Activated CD4-positive, alpha-beta T cell treated with anti-CD3 and anti-CD28 coated beads for 4 hours (primary cell): ENCODE results near the gene LEF1.
A peak's percentile ranks its signal among the peaks of the same experiment; 100 is the strongest.

ENCODE experiments used
- DNase-seq, 2 donors: peaks; one replicate each; pipeline ENCODE4 v3.0.0-alpha.2; 2020

LEF1 gene

DNA sequence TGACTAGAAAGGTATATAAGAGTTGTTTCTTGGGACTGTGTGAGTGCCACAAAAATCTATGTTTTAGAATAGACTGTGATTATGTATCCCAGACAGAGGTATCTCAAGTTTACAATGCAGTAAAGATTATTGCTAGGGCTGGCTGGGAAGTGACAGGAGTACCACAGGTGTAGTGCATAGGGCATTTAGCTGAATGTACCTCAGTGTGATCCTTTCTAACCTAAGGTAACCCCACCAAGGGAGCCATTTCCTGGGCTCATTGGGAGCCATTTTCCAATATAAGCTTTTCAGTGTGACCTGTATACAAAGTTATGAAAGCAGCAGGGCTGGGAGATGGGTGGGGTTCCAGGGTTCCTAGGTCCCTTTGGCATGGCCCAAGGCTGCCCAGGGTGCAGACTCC, 6.1 kb upstream of the LEF1 start:
- DNase-seq: no peak

DNA sequence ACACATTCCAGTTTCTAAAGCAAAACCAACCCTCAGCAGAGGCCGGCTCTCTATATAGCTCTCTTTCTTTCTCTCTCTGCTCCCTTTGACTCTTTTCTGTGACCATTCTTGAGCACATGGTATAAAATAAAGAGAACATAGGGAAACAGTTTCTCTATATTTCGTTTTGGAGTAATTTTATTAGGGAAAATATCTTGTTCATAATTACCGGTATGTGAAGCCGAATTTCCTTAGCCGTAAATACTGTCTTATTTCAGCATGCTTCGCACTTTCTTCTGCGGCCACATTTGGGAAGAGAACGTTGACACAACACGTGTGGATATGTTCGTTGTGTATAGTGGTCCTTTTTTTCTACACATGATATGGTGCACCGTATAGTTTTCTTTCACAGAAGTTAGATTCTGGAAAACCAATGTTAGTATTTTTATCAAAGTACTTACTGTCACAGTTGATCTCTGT, 4.9 kb upstream of the LEF1 start:
- no peak for DNase-seq

DNA sequence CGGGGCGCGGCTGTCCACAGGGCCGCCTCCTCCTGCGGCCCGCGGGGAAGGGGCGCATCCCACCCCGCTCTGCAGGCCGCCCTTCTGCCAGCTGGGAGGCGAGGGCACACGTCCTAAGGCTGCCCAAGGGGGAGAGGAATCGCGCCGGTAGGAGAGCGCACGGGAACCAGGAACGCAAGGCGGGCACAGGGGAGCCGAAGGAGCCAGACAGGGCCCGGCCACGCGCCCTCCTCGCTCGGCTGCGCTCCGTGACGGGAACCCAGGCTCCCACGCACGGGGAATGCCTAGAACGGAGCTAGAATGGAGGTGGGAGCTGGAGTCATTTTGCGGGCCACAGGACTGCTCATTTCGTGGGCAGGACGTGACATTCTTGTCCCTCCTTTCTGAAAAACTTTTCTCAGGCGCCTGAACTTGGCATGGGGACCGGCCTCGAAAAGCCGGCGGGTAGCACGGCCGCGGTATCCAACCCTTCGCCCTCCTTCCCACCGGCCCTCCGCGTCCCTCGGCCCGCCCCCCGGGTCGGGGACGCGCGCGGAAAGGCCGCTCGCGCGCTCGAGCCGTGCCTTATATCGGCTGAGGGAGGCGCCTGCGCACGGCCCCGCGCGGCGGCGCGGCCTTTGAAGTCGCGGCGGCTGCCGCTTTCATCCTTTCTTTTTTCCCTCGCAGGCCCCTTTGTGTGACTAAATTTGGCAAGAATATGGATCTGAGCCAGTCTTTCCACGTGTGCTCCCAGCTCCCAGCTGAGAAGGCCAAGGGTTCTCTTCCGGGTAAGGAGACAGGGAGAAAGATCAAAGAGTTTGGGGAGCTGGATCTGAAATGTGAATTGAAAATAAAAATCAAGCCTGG, 4.2 kb upstream of the LEF1 start:
- peak; percentile 72 to 75 for DNase-seq

DNA sequence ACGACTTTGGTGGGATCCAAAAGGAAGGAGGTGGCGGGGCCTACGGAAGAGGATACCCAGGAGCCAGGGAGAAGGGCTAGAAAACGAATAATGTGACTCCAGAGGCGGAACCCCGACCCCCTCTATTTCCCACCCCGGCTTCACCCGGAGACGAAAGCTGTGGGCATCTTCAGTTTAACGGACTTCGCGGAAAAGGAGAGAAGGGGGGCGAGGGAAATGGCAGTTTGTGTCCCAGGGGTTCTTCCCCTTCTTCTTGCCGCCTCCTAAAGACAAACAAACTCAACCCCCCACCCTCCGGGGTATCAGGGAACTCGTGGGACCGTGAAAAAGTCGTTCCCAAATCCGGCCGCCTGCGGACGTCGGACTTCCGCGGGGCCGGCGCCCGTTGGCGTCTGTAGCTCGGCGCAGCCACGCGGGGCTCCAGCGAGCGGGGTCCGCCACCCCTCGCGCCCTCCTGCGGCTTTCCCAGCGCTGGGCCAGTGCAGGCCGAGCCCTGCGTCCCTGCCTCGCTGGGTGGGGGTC, 3.6 kb upstream of the LEF1 start:
- peak in 1 of 2 donors; percentile 40 for DNase-seq

DNA sequence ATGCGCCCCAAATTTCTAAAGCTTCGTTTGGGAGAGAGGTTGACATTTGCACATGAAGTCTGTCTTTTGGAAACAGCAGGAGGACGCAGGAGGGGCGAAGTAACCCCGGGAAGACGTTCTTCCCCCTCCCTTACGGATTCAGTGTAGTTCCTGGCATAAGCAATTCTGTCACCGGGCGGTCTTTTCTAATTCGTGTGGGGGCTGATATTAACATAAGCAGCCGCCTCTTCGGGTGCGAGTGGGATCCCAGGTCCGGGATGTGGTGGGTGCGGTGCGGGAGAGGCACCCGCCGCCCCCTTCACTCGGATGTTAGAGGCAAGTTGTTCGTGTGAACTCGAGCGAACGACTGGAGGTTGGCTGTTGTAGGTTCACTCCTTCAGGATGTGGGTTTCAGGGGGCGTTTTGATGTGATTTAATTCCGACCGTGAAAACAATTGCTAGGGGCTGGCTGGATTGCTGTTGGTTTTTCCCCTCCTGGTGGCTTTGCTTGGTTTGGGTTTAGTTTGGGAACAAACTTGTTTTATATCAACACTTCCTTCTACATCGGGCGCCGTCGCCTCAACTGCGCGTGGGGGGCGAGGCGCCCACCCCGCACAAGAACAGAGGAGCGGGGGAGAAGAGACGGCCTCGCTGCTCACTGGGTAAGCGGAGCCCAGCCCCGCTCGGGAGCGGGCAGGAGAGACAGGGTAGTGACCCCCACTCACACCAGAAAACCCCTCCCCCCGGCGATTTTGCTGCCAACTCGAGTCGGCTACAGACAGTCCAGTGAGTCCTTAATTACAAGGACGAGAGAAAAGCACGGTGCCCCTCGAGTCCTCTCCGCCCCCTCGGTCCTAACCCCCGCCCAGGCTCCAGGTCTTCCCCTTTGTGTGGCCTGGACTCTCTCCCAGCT, 2.9 kb upstream of the LEF1 start:
- peak; percentile 61 to 69 for DNase-seq

DNA sequence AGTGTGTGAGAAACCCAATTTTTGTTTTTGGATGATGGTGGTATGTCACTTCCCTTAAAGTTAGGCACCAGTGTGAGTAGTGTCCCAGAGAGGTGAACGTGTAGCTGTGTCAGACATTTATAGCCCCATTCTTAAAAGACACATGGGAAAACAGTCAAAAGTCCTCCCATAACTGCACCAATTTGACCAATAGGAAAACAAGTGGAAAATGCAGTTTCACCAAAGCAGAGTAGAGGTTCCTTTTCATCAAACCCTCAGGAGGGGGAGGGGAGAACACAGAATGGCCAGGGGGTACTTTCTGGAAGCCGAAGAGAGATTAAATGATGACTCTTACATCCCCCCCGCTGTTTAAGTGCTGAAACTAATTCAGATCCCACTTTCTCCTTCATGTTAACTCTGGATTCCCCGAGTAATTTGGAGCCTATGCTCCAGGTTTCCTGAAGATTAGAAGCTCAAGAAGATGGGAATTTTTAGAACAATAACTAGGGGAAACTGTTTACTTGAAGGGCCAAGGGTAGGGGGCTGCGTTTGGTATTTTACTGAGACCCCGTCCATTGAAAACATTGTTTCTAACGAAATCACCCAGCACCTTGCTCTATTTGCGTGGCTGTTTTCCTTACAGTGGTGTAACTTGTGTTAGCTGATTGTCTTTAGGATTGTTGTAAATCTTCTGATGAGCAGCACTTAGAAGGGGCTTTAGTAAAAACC, 2.1 kb upstream of the LEF1 start:
- no peak for DNase-seq

DNA sequence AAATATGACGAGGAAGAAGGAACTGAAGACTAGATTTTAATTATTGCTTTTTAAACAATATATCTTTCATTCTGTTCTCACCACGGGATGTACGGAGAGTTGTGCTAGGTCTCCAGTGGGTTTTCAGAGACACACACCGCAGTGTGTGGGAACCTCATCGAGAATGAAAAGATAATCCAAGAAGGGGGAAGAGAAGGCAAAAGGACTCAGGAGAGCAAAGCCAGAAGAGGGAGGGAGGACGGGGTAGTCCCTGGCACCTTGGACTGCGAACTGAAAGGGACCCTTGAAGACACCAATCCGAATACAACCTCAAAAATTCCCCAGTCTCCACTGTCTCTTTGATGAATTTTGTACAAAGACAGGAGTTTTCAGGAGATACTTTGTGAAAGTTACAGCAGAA, 932 bp upstream of the LEF1 start:
- no peak for DNase-seq

DNA sequence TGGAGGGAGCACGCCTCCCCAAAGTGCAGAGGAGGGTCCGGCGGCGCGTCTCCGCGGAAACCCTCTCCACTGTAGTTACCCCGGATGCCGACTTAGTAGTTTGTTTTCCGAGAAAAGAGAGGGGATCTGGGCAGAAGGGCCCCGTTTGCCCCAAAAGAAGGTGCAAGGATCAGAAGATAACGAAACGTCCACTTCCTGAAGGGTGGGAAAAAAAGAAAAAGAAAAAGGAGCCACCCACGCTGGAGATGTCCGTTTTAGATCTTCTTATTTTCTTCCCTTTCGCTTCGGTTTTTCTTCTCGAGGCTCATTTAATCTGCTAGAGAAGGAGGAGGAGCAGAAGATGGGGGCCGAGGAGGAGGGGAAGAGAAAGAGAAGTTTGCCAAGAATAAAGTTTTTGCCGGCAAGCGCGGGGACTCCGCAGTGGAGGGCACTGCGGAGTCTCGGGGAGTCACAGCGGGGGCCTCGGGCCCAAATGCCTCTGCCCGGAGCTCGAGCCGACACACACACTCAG, 517 bp downstream of the LEF1 start:
- peak in 1 of 2 donors; percentile 38 for DNase-seq

DNA sequence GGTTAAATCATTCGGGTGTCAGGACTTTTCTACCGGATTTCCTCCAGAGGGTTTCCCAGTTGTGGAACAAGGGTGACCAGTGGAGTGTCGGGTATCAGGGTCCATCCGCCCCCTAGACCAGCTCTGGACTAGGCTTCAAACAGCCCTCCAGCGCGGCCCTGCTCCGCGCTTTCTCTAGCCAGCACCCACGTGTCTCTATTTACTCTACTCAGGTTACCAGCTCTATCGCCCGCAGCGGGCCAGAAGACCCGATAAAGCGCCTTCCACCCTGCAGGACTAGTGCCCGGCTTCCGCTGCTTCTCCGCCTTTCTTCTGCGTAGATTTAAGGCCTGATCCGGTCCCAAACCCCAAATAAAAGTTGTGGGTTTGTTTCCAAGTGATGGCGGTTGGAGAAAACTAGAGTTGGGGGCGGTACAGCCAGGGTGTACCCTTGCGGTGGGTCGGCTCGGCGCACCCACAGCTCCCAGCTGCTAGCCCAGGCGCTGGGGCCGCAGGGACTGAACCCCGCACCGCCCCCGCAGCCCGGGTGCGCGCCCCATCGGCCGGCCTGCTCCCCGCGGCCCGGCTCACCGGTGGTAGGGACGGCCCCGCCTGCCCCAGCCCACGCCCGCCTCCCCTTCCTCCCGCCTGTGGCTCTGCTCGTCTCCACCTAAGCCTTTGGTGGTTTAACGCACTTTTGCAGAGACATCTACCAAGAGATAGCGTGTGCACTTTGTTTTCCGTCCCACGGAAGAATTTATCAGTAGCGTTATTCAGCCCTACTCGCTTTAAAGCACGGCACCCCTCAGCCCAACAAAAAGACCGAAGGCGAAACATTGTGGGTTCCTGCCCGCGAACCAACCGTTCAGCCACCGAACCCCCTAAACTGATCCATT, 2.1 kb downstream of the LEF1 start:
- peak; percentile 64 to 74 for DNase-seq

DNA sequence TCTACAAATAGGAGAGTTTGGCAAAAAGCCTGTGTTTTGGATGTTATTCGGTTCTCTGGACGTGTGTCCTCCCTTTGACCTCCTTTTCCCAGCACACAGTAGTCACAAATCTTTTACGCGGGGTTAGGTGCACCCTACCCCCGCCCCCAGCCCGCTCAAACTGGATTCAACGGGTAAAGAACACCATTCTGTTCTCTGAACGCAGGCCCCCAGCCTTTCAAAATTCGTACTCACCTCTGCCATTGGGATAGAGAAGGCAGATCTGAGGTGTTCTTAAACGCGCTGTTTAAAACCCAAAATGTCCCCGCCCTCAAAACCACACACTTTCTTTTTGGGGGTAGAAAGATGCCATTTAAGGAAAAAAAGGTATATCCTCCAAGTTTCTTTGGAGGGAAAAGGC, 2.7 kb downstream of the LEF1 start:
- DNase-seq: peak; percentile 21 to 42

DNA sequence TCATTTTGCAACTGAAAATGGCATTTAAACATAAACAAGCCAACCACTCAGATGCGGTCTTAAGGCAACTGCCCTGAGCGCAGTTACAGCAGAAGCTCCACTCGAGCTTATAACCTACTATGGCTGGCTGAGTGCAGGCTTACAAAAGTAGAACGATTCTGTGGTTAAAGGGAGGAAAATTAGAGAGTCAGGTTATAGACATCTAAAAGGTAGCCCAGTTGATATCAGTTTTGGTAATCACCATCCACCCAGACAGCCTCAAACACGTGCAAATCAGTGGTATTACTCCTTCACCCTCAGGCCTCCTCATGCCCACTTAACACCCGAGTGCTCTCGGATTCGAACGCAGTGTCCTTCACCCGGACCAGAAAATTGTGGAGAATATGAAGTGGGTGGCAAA, 3.1 kb downstream of the LEF1 start:
- peak in 1 of 2 donors; percentile 5 for DNase-seq

DNA sequence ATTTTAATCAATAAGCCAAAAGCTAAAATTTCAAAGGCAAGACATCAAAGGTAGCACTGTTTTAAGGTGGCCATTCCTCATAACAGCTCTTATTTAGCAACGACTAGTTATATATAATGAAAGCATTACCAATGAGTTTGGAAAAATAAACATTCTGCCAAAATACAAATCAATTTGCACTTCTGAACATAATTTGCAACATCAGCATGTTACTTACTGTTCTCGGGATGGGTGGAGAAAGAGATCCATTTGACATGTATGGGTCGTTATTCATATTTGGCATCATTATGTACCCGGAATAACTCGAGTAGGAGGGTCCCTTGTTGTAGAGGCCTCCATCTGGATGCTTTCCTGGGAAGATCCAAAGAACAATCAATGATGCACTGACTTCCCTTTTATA, 5.4 kb downstream of the LEF1 start:
- DNase-seq: no peak

DNA sequence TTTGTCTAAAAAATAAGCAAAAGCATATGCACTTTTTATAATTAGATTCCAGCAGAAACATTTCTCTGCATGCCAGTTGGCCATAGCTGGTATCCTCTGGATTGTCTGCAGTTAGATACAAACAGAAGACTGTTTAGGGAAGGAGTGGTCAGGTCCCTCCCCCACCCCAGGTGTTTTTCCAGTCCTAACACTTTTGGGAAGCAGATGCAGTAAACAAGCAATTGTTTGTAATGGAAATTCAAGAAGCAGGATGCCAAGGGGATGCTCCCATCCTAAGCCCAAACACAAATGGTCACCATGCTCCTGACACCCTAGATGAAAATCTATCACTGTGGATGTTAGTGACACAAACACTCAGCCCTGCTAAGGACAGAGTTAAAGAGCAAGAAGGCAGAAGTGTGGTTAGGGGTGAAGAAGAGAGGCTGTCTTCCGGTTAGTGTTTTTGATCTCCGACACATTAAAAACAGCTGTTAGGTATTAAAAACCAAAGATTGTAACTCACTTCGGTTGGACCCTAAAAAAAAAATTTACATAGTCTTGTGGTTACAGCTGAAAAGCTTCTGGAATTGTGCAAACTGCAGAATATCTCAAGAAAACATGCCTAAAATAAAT, 7.9 kb downstream of the LEF1 start:
- DNase-seq: no peak

DNA sequence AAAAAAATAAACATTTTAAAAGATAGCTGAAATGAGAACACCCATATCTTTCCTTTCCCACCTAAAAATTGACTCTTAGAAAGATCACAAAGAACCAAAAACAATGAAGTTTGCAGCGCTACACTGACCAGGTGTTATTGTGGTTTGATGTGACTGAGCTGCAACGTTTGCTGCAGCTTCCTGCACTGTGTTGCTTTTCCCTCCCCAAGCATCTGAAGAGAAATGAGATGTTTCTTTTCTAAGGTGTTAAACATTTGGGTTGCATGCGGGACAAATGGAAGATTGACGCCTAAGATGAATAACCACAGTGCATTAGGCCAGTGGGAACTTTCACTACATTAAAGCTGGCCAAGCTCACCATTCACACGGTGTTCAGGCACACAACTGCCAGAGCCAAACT, 8.9 kb downstream of the LEF1 start:
- DNase-seq: no peak

DNA sequence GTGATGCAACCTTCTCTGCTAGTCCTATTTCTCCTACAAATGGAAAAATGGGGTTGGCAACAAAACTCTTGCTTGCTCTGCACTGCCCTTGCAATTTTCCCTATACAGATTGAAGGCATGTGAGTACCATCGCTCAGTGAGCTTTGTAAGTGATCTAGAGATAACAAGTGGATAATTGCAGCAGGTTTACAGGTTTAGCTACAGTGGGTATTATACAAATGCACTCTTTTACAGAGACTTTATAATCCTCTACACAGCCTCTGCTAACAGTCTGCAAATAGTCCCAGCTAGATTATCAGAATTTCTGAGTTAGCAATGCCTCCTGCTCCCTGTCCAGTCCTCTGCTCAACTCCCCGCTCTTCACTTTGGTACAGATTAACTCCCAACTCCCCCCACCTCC, 11.1 kb downstream of the LEF1 start:
- DNase-seq: no peak

DNA sequence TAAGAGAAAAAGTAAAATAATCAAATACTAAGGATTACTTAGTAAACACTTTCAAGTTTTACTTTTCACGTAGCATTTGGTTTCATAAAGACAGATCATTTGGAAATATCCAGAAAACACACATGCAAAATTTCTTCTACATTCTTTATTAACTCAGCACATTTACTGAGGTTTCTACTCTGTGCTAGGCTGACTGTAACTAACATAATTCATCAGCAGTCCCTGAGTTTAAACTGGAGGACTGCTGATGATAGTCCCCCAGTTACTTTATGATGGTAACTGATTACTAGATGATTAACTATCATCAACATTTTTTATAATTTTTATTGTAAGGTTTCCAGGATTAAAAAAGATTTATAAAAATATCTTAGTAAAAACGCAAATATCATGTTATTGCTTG, 12.3 kb downstream of the LEF1 start:
- no peak for DNase-seq

DNA sequence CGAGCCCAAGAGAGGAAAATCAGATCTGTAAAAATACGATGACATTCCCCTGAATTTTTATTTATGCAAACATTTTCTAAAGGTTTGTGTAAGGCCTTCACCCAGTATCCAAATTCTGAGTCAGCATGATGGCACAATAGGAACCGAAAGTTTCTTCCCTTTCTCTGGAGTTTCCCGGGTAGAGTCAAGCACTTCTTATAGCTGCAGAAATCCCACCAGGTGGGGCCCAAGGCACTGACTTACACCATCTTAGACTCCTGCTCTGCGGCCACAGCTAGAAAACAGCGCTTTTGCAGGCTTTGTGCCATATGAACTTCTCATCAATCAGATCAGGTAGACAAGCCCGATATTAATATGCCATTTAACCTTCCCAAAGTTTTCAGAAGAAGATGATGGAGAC, 13.4 kb downstream of the LEF1 start:
- DNase-seq: peak in 1 of 2 donors; percentile 27

DNA sequence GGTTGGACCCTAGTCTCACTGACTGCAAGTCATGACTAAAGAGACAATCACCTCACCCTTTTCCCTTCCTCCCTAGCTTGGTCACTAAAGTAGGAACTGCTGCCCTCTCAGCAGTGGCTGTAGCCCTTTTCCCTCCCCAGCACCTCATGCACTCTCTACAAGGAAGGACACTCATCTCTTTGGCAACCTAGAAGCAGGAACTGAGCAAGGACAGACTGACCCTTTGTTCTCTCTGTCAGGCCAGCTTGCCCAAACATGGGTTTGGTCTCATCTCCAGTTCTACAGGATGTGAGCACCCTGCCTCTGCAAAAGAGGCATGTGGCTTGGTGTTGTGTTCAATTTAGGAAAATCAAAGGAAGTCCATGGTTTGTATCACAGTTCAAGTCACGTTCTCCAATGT, 15.8 kb downstream of the LEF1 start:
- DNase-seq: no peak

DNA sequence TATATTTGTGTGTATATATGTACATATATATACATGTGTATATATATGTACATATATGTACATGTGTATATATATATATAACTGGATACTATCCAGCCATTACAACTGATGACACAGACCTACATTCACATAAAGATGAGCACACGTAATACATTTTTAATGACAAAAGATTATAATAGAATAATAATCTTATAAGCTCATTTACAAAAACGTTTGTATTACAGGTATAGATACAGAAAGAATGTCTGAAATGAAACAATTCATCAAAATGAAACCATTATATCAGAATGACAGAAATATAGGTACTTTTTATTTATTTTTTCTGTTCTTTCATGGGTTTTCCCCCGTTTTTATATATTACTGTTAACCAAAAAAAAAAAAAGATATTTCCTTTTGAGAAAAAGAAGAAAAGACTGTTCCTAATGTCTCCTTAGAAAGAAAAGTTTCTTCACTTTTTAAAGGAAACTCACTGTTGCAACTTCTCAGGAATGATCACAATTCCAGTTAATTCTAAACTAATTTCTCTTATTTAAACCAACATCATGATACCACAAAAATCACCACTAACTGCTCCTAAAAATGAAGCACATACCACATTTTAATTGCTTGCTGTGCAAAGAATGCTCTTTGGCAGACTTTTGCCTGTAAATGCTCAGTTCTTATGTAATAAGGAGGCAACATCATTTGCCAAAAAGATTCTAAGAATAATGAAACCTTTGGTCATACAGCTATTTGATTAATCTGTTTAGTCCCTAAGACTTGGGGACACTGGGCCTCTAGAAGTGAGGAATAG, 18.9 kb downstream of the LEF1 start:
- DNase-seq: no peak

DNA sequence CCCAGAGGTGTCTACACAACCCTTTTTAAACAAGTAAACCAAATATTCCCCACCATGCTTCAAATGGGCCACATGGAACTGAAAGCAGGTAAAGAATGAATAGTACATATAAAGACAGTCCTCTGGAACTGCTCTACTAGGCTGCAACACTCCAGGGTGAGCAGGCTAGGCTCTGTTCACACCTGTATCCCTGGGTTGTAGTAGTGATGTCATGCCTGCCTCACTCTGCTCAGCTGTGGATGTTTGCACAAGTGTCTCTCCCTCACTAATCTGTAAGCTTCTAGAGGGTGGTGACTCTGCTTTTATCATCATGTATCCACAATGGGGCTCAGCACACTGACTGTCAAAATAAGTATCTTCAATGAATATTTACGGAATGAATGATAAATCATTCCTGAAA, 20.4 kb downstream of the LEF1 start:
- DNase-seq: peak in 1 of 2 donors; percentile 30
